ENCODE data around the gene POLA2. TPM values are rescaled to one million over a fixed set of nuclear protein-coding genes. Genes with fewer than 3 reads are reported as not detected.
"Not testable (repeated sequence)": the region's sequence is repeated elsewhere in the genome, so short reads cannot be mapped to it uniquely, and the experiment has no call there.

Gene POLA2
- total RNA-seq, 5 donors from 2014 or later (not counting 1 experiment from before 2014, with no cell fraction given), result 15.1 to 24.2 (median 20.4) TPM

- ChIA-PET CTCF (interaction anchor here (0.6 to 1.5 kb wide), 6 partner anchors 90 to 403 kb away, joined by 3 to 7 read pairs (median 4); no protein-coding TSS in a partner anchor), POLR2A (interaction anchor here in 1 of 2 donors (0.5 kb wide), 1 partner anchor 1528 kb away, joined by 3 read pairs; no protein-coding TSS in a partner anchor)
- 85% methylated on average over 3 of the region's 5 CpGs for WGBS (ENCODE audit: insufficient coverage)
- H3K36me3 Mint-ChIP-seq, result no peaks in the 10 kb centered on the region
- Histone ChIP-seq H3K9me3 (no peaks in the 10 kb centered on the region), H3K4me3 (ENCODE audit: control insufficient read depth in 1 of 2, extremely low read depth in 1 of 2, low read length in 1 of 2) (no peak overlapping the region), H3K4me1 (ENCODE audit: control insufficient read depth in 1 of 2, extremely low read depth in 1 of 2, insufficient read depth in 2 of 2, low read length in 2 of 2) (peaks cover under 1 to 12% of the 10 kb centered on the region in 2 experiments), H3K27me3 (replicated peaks in 1 of 2; ENCODE audit: control insufficient read depth in 2 of 2, extremely low read depth in 1 of 2, insufficient read depth in 2 of 2, low read length in 1 of 2) (peaks cover 0 to 29% of the 10 kb centered on the region in 2 experiments), H3K27ac (ENCODE audit: low read length) (no peak overlapping the region), H3K36me3 (ENCODE audit: control insufficient read depth in 2 of 2, extremely low read depth in 1 of 2, insufficient read depth in 1 of 2, low read length in 1 of 2) (no peaks in the 10 kb centered on the region)
- no peak overlapping the region for H3K27ac Mint-ChIP-seq
- no peak for DNase-seq
- H3K9me3 Mint-ChIP-seq, result no peaks in the 10 kb centered on the region
- H3K4me3 Mint-ChIP-seq, result peak overlapping the region in 2 of 3 donors; percentile 17 to 81
- ATAC-seq (replicated peaks in 1 of 4), result no peak
- peaks cover 9 to 15% (median 10%) of the 10 kb centered on the region in 3 donors for H3K4me1 Mint-ChIP-seq
- peaks cover 18 to 30% of the 10 kb centered on the region in 2 donors for H3K27me3 Mint-ChIP-seq
These were observed 36.9 kb upstream of the POLA2 start for GRCh38 chr11:65224930-65225278.

- Mint-ChIP-seq H3K27ac (no peak overlapping the region), H3K9me3 (no peaks in the 10 kb centered on the region), H3K4me1 (peaks cover 8 to 12% (median 9%) of the 10 kb centered on the region in 3 donors), H3K4me3 (peak overlapping the region; percentile 64 to 81 (median 72)), H3K27me3 (peaks cover 18 to 30% of the 10 kb centered on the region in 2 donors), H3K36me3 (no peaks in the 10 kb centered on the region)
- Histone ChIP-seq H3K36me3 (ENCODE audit: control insufficient read depth in 2 of 2, extremely low read depth in 1 of 2, insufficient read depth in 1 of 2, low read length in 1 of 2) (no peaks in the 10 kb centered on the region), H3K4me3 (ENCODE audit: control insufficient read depth in 1 of 2, extremely low read depth in 1 of 2, low read length in 1 of 2) (peak overlapping the region; percentile 35 to 74), H3K4me1 (ENCODE audit: control insufficient read depth in 1 of 2, extremely low read depth in 1 of 2, insufficient read depth in 2 of 2, low read length in 2 of 2) (peaks cover 0 to 12% of the 10 kb centered on the region in 2 experiments), H3K27ac (ENCODE audit: low read length) (no peak overlapping the region), H3K27me3 (replicated peaks in 1 of 2; ENCODE audit: control insufficient read depth in 2 of 2, extremely low read depth in 1 of 2, insufficient read depth in 2 of 2, low read length in 1 of 2) (peaks cover 0 to 29% of the 10 kb centered on the region in 2 experiments), H3K9me3 (no peaks in the 10 kb centered on the region)
- WGBS (ENCODE audit: insufficient coverage), result 8% methylated on average over 34 of the region's 42 CpGs
- ATAC-seq (replicated peaks in 1 of 4) (peak; percentile 84 to 97 (median 88)), DNase-seq (peak; percentile 19 to 74 (median 50))
- CTCF ChIA-PET, result interaction anchor here (0.6 to 1.5 kb wide), 9 partner anchors 37 to 106 kb away, joined by 3 to 7 read pairs (median 3); partner anchors contain the start of gene POLA2 (in 1 of the 2)
- POLR2A ChIA-PET, result interaction anchor here in 1 of 2 donors (0.5 kb wide), 1 partner anchor 1527 kb away, joined by 3 read pairs; no protein-coding TSS in a partner anchor
These were observed 36.3 kb upstream of the POLA2 start for GRCh38 chr11:65225279-65226102.

- peak overlapping the region; percentile 64 to 81 (median 72) for H3K4me3 Mint-ChIP-seq
- ATAC-seq (replicated peaks in 1 of 4) (peak in 1 of 4 experiments; percentile 11), DNase-seq (no peak)
- Histone ChIP-seq H3K9me3 (no peaks in the 10 kb centered on the region), H3K4me3 (ENCODE audit: control insufficient read depth in 1 of 2, extremely low read depth in 1 of 2, low read length in 1 of 2) (peak overlapping the region; percentile 35 to 74), H3K27me3 (replicated peaks in 1 of 2; ENCODE audit: control insufficient read depth in 2 of 2, extremely low read depth in 1 of 2, insufficient read depth in 2 of 2, low read length in 1 of 2) (peaks cover 0 to 26% of the 10 kb centered on the region in 2 experiments), H3K36me3 (ENCODE audit: control insufficient read depth in 2 of 2, extremely low read depth in 1 of 2, insufficient read depth in 1 of 2, low read length in 1 of 2) (no peaks in the 10 kb centered on the region), H3K4me1 (ENCODE audit: control insufficient read depth in 1 of 2, extremely low read depth in 1 of 2, insufficient read depth in 2 of 2, low read length in 2 of 2) (peaks cover 0 to 12% of the 10 kb centered on the region in 2 experiments), H3K27ac (ENCODE audit: low read length) (no peak overlapping the region)
- H3K27me3 Mint-ChIP-seq, result peaks cover 18 to 30% of the 10 kb centered on the region in 2 donors
- H3K36me3 Mint-ChIP-seq, result no peaks in the 10 kb centered on the region
- ChIA-PET CTCF (interaction anchor here (0.6 to 1.5 kb wide), 6 partner anchors 29 to 106 kb away, joined by 3 to 7 read pairs (median 4); partner anchors contain the start of gene POLA2 (in 1 of the 2)), POLR2A (no interaction called here)
- 49% methylated on average over 3 of the region's 7 CpGs for WGBS (ENCODE audit: insufficient coverage)
- H3K4me1 Mint-ChIP-seq, result peaks cover 8 to 10% (median 9%) of the 10 kb centered on the region in 3 donors
- H3K9me3 Mint-ChIP-seq, result no peaks in the 10 kb centered on the region
- H3K27ac Mint-ChIP-seq, result no peak overlapping the region
These were observed 35.7 kb upstream of the POLA2 start for GRCh38 chr11:65226103-65226442.

- ChIA-PET POLR2A (no interaction called here), CTCF (interaction anchor here in 1 of 2 donors (0.6 kb wide), 1 partner anchor 136 kb away, joined by 7 read pairs; no protein-coding TSS in a partner anchor)
- H3K27me3 ChIP-seq (replicated peaks in 1 of 2; ENCODE audit: control insufficient read depth in 2 of 2, extremely low read depth in 1 of 2, insufficient read depth in 2 of 2, low read length in 1 of 2), result peaks cover 0 to 21% of the 10 kb centered on the region in 2 experiments
- DNase-seq (no peak), ATAC-seq (replicated peaks in 1 of 4) (no peak)
- H3K4me3 Mint-ChIP-seq, result no peak overlapping the region
- H3K27ac ChIP-seq (ENCODE audit: low read length), result no peak overlapping the region
- no peaks in the 10 kb centered on the region for H3K9me3 ChIP-seq
- WGBS (ENCODE audit: insufficient coverage), result 80% methylated on average over 1 of the region's 2 CpGs
- no peak overlapping the region for H3K4me3 ChIP-seq (ENCODE audit: control insufficient read depth in 1 of 2, extremely low read depth in 1 of 2, low read length in 1 of 2)
- peaks cover 0 to 12% of the 10 kb centered on the region in 2 experiments for H3K4me1 ChIP-seq (ENCODE audit: control insufficient read depth in 1 of 2, extremely low read depth in 1 of 2, insufficient read depth in 2 of 2, low read length in 2 of 2)
- H3K9me3 Mint-ChIP-seq, result no peaks in the 10 kb centered on the region
- no peaks in the 10 kb centered on the region for H3K36me3 ChIP-seq (ENCODE audit: control insufficient read depth in 2 of 2, extremely low read depth in 1 of 2, insufficient read depth in 1 of 2, low read length in 1 of 2)
- peaks cover 18 to 30% of the 10 kb centered on the region in 2 donors for H3K27me3 Mint-ChIP-seq
- H3K27ac Mint-ChIP-seq, result no peak overlapping the region
- H3K36me3 Mint-ChIP-seq, result no peaks in the 10 kb centered on the region
- H3K4me1 Mint-ChIP-seq, result peaks cover 8 to 9% (median 8%) of the 10 kb centered on the region in 3 donors
These were observed 33.9 kb upstream of the POLA2 start for GRCh38 chr11:65227879-65228278.

- ATAC-seq (replicated peaks in 1 of 4) (no peak), DNase-seq (no peak)
- Mint-ChIP-seq H3K4me3 (no peak overlapping the region), H3K27me3 (peaks cover 1 to 4% of the 10 kb centered on the region in 2 donors), H3K27ac (no peak overlapping the region), H3K9me3 (no peaks in the 10 kb centered on the region), H3K4me1 (no peaks in the 10 kb centered on the region), H3K36me3 (no peaks in the 10 kb centered on the region)
- H3K36me3 ChIP-seq (ENCODE audit: control insufficient read depth in 2 of 2, extremely low read depth in 1 of 2, insufficient read depth in 1 of 2, low read length in 1 of 2), result no peaks in the 10 kb centered on the region
- WGBS (ENCODE audit: insufficient coverage), result 79% methylated on average over 18 of the region's 23 CpGs
- no peaks in the 10 kb centered on the region for H3K9me3 ChIP-seq
- H3K4me1 ChIP-seq (ENCODE audit: control insufficient read depth in 1 of 2, extremely low read depth in 1 of 2, insufficient read depth in 2 of 2, low read length in 2 of 2), result no peaks in the 10 kb centered on the region
- no peak overlapping the region for H3K4me3 ChIP-seq (ENCODE audit: control insufficient read depth in 1 of 2, extremely low read depth in 1 of 2, low read length in 1 of 2)
- CTCF ChIA-PET, result no interaction called here
- POLR2A ChIA-PET, result no interaction called here
- no peak overlapping the region for H3K27ac ChIP-seq (ENCODE audit: low read length)
- H3K27me3 ChIP-seq (replicated peaks in 1 of 2; ENCODE audit: control insufficient read depth in 2 of 2, extremely low read depth in 1 of 2, insufficient read depth in 2 of 2, low read length in 1 of 2), result peaks cover 0 to 15% of the 10 kb centered on the region in 2 experiments
These were observed 25.3 kb upstream of the POLA2 start for GRCh38 chr11:65236194-65237059.

GRCh38 chr11:65238302-65238701 is 23.5 kb upstream of the POLA2 start:
- ATAC-seq (replicated peaks in 1 of 4), result peak in 1 of 4 experiments; percentile 54
- DNase-seq; H3K27me3 Mint-ChIP-seq; H3K4me3 Mint-ChIP-seq; H3K9me3 Mint-ChIP-seq; POLR2A ChIA-PET; H3K27ac ChIP-seq (ENCODE audit: low read length); H3K36me3 ChIP-seq (ENCODE audit: control insufficient read depth in 2 of 2, extremely low read depth in 1 of 2, insufficient read depth in 1 of 2, low read length in 1 of 2); H3K27ac Mint-ChIP-seq; H3K9me3 ChIP-seq; H3K4me1 ChIP-seq (ENCODE audit: control insufficient read depth in 1 of 2, extremely low read depth in 1 of 2, insufficient read depth in 2 of 2, low read length in 2 of 2); CTCF ChIA-PET; H3K36me3 Mint-ChIP-seq; H3K4me1 Mint-ChIP-seq; H3K4me3 ChIP-seq (ENCODE audit: control insufficient read depth in 1 of 2, extremely low read depth in 1 of 2, low read length in 1 of 2): not testable (repeated sequence)
- no CpG with 5 or more reads among the region's 6 CpGs for WGBS (ENCODE audit: insufficient coverage)
- peaks cover 0 to 16% of the 10 kb centered on the region in 2 experiments for H3K27me3 ChIP-seq (replicated peaks in 1 of 2; ENCODE audit: control insufficient read depth in 2 of 2, extremely low read depth in 1 of 2, insufficient read depth in 2 of 2, low read length in 1 of 2)

Measured in T-cell (primary cell).